GM23338 (cell line): ENCODE results near the gene RCBTB2. TPM values are rescaled to one million over a fixed set of nuclear protein-coding genes. Genes with fewer than 3 reads are reported as not detected.

Experiments
- ATAC-seq: fragments of 200-7000 bp; cut with Tn5 transposase; 3 replicates; pipeline ENCODE4 v1.9.1; 2020
- DNase-seq: peaks from one replicate; pipeline ENCODE4 v3.0.0-alpha.2; 2015; ENCODE audit warnings: low spot score
- H2AFZ ChIP-seq: fragments of 200-600 bp; sonication (generic); 2 replicates; pipeline ENCODE4 v1.8.0; 2016; ENCODE audit warnings: antibody characterized with exemption, mild to moderate bottlenecking, moderate library complexity
- H3F3A ChIP-seq: fragments of 200-600 bp; sonication (generic); replicated peaks from 2 replicates; pipeline ENCODE4 v1.8.0; 2017; ENCODE audit warnings: antibody characterized with exemption, mixed run types, low read depth
- H3K27ac ChIP-seq: fragments of 200-600 bp; sonication (generic); 2 replicates; pipeline ENCODE4 v1.6.1; 2016; ENCODE audit warnings: low read depth
- H3K27me3 ChIP-seq: fragments of 200-600 bp; sonication (generic); 2 replicates; pipeline ENCODE4 v1.8.0; 2016; ENCODE audit warnings: mild to moderate bottlenecking, mixed run types, moderate library complexity; ENCODE audit not compliant: insufficient read depth
- H3K36me3 ChIP-seq: fragments of 200-600 bp; sonication (generic); 2 replicates; pipeline ENCODE4 v1.8.0; 2016; ENCODE audit warnings: mild to moderate bottlenecking; ENCODE audit not compliant: insufficient read depth
- H3K4me1 ChIP-seq: fragments of 200-600 bp; sonication (generic); 2 replicates; pipeline ENCODE4 v1.8.0; 2016; ENCODE audit warnings: mild to moderate bottlenecking, moderate library complexity; ENCODE audit not compliant: insufficient read depth
- H3K4me2 ChIP-seq: fragments of 200-600 bp; sonication (generic); 2 replicates; pipeline ENCODE4 v1.7.1; 2017; ENCODE audit warnings: mixed run types
- H3K4me3 ChIP-seq: fragments of 200-600 bp; sonication (generic); 2 replicates; pipeline ENCODE4 v1.6.1; 2016; ENCODE audit warnings: mixed run types
- H3K79me2 ChIP-seq: fragments of 200-600 bp; sonication (generic); replicated peaks from 2 replicates; pipeline ENCODE4 v1.8.0; 2017; ENCODE audit warnings: mild to moderate bottlenecking; ENCODE audit not compliant: insufficient read depth
- H3K9me2 ChIP-seq: fragments of 200-600 bp; sonication (generic); 2 replicates; pipeline ENCODE4 v1.8.0; 2017; ENCODE audit not compliant: insufficient read depth
- H4K20me1 ChIP-seq: fragments of 200-600 bp; sonication (generic); replicated peaks from 2 replicates; pipeline ENCODE4 v1.8.0; 2017; ENCODE audit warnings: mild to moderate bottlenecking; ENCODE audit not compliant: insufficient read depth
- H3K27ac Mint-ChIP-seq: 2 replicates; pipeline ENCODE4 v1.8.0; 2020; ENCODE audit warnings: inconsistent platforms, mild to moderate bottlenecking, moderate library complexity, mixed read lengths
- H3K27me3 Mint-ChIP-seq: 3 replicates; pipeline ENCODE4 v1.8.0; 2022; ENCODE audit warnings: low read depth, mild to moderate bottlenecking, moderate library complexity, mixed read lengths, inconsistent platforms; ENCODE audit not compliant: insufficient read depth, poor library complexity
- H3K36me3 Mint-ChIP-seq: 3 replicates; pipeline ENCODE4 v1.8.0; 2021; ENCODE audit warnings: low read depth, mild to moderate bottlenecking, inconsistent platforms, moderate library complexity, mixed read lengths
- H3K4me1 Mint-ChIP-seq: 3 replicates; pipeline ENCODE4 v1.8.0; 2020; ENCODE audit warnings: mild to moderate bottlenecking, inconsistent platforms, mixed read lengths
- H3K4me3 Mint-ChIP-seq: 3 replicates; pipeline ENCODE4 v1.8.0; 2021; ENCODE audit warnings: moderate library complexity, mild to moderate bottlenecking, inconsistent platforms, mixed read lengths
- H3K9me3 Mint-ChIP-seq: 3 replicates; pipeline ENCODE4 v1.8.0; 2020; ENCODE audit warnings: moderate library complexity, mild to moderate bottlenecking, inconsistent platforms, mixed read lengths
- CREB1 ChIP-seq: fragments of 250-450 bp; sonication (Bioruptor Pico); IDR thresholded peaks from 2 replicates; pipeline ENCODE4 v1.5.0; 2020; ENCODE audit warnings: low read depth, mild to moderate bottlenecking, moderate library complexity
- JUNB ChIP-seq: IDR thresholded peaks from one replicate; pipeline ENCODE4 v1.6.1; 2016; ENCODE audit warnings: antibody characterized with exemption; ENCODE audit not compliant: unreplicated experiment
- REST ChIP-seq: IDR thresholded peaks from one replicate; pipeline ENCODE4 v1.6.1; 2018; ENCODE audit warnings: antibody characterized with exemption; ENCODE audit not compliant: unreplicated experiment
- STAT1 ChIP-seq: IDR thresholded peaks from one replicate; pipeline ENCODE4 v1.6.1; 2016; ENCODE audit warnings: antibody characterized with exemption; ENCODE audit not compliant: unreplicated experiment
- ZNF331 ChIP-seq: fragments of 250-450 bp; sonication (Bioruptor Pico); IDR thresholded peaks from 2 replicates; pipeline ENCODE4 v1.5.0; 2020; ENCODE audit warnings: low read depth, mild to moderate bottlenecking, moderate library complexity
- ZNF462 ChIP-seq: fragments of 250-450 bp; sonication (Bioruptor Pico); IDR thresholded peaks from 2 replicates; pipeline ENCODE4 v1.5.0; 2020; ENCODE audit warnings: mild to moderate bottlenecking, moderate library complexity
- polyA plus RNA-seq: library from polyadenylated mRNA; unstranded; fragments of >200 nt; fragmentation: Nextera tagmentation; extraction: Ambion mirVana; gene quantifications from 2 replicates; pipeline ENCODE4 v1.2.1, GENCODE V29; 2016
- total RNA-seq: library from RNA; depleted of rRNA; stranded (reverse); fragments of >200 nt; shearing (Covaris generic); gene quantifications from 2 replicates; pipeline ENCODE4 v1.2.3, GENCODE V29; 2014

The RCBTB2 gene
- total and polyA plus RNA-seq, 2 experiments from 2014 or later, result 8.1 to 20.8 TPM

- no peak for TF ChIP-seq REST
- TF ChIP-seq JUNB, result no peak
- TF ChIP-seq STAT1, result no peak
Measured at GRCh38 chr13:48539550-48539949, 6.7 kb upstream of the RCBTB2 start (continued).

GRCh38 chr13:48536621-48537250 lies 3.9 kb upstream of the RCBTB2 start:
- Histone ChIP-seq H3K27ac (no peak overlapping the region), H3K4me3 (no peak overlapping the region), H2AFZ (0 out of 2 replicates have a peak overlapping the region, but pooled peaks have one; percentile 56), H4K20me1 (no peaks in the 10 kb centered on the region), H3F3A (0 out of 2 replicates have a peak, but pooled peaks cover 3% of the 10 kb centered on the region), H3K27me3 (no peaks in the 10 kb centered on the region), H3K9me2 (0 out of 2 replicates have a peak, but pooled peaks cover 7% of the 10 kb centered on the region), H3K36me3 (no peaks in the 10 kb centered on the region), H3K4me2 (no peak overlapping the region), H3K79me2 (peaks cover 2% of the 10 kb centered on the region), H3K4me1 (peaks cover 8% of the 10 kb centered on the region)
- DNase-seq, result no peak
- H3K36me3 Mint-ChIP-seq, result no peaks in the 10 kb centered on the region
- H3K9me3 Mint-ChIP-seq, result peaks cover 3% of the 10 kb centered on the region; the same call in 1 of the 3 replicates
- TF ChIP-seq ZNF462 (CRISPR knock-in tag) (no peak), ZNF331 (no peak), JUNB (no peak), CREB1 (CRISPR knock-in tag) (no peak)
- H3K4me3 Mint-ChIP-seq, result no peak overlapping the region
- ATAC-seq, result no peak
- no peak overlapping the region for H3K27ac Mint-ChIP-seq
- peaks cover 7% of the 10 kb centered on the region; the same call in 2 of the 3 replicates for H3K4me1 Mint-ChIP-seq
- peaks cover 6% of the 10 kb centered on the region for H3K27me3 Mint-ChIP-seq
